Neuronal stem cell (in vitro differentiated cells): Measurements from ENCODE around the gene CXCR5.

Experiments used
- DNase-seq: peaks from one replicate; pipeline ENCODE4 v3.0.0-alpha.2; 2013; ENCODE audit warnings: low spot score
- H2AFZ ChIP-seq: one replicate; pipeline ENCODE4 v1.6.1; 2013; ENCODE audit warnings: mild to moderate bottlenecking, low read length, inconsistent platforms
- H2AK5ac ChIP-seq: 2 replicates; pipeline ENCODE4 v1.6.1; 2013; ENCODE audit warnings: low read depth, mild to moderate bottlenecking, inconsistent platforms, low read length, moderate library complexity, mixed read lengths
- H2BK120ac ChIP-seq: 2 replicates; pipeline ENCODE4 v1.6.1; 2013; ENCODE audit warnings: low read depth, mild to moderate bottlenecking, inconsistent platforms, low read length, moderate library complexity, mixed read lengths
- H2BK12ac ChIP-seq: one replicate; pipeline ENCODE4 v1.6.1; 2013; ENCODE audit warnings: low read length, inconsistent platforms
- H2BK15ac ChIP-seq: 2 replicates; pipeline ENCODE4 v1.6.1; 2013; ENCODE audit warnings: mild to moderate bottlenecking, low read length, inconsistent platforms, mixed read lengths
- H2BK5ac ChIP-seq: one replicate; pipeline ENCODE4 v1.6.1; 2013; ENCODE audit warnings: inconsistent platforms, mild to moderate bottlenecking, low read length, moderate library complexity
- H3K14ac ChIP-seq: one replicate; pipeline ENCODE4 v1.6.1; 2013; ENCODE audit warnings: low read length, inconsistent platforms
- H3K18ac ChIP-seq: 2 replicates; pipeline ENCODE4 v1.6.1; 2013; ENCODE audit warnings: low read length, inconsistent platforms
- H3K23ac ChIP-seq: 2 replicates; pipeline ENCODE4 v1.6.1; 2013; ENCODE audit warnings: low read depth, mild to moderate bottlenecking, mixed read lengths, low read length, inconsistent platforms; ENCODE audit not compliant: poor library complexity
- H3K27ac ChIP-seq: replicated peaks from 3 replicates; pipeline ENCODE4 v1.5.1; 2013; ENCODE audit warnings: low read length, inconsistent platforms
- H3K27me3 ChIP-seq, 3 experiments: 2 replicates each; pipeline ENCODE4 v1.6.1; 2013; ENCODE audit warnings: low read length in 3 of 3, mild to moderate bottlenecking in 2 of 3, inconsistent platforms in 1 of 3, low read depth in 1 of 3, mixed read lengths in 1 of 3, moderate library complexity in 1 of 3; ENCODE audit not compliant: control insufficient read depth in 3 of 3, insufficient read depth in 3 of 3
- H3K36me3 ChIP-seq, 2 donors: replicated peaks in 1 of 2; 2 replicates each; pipeline ENCODE4 v1.6.1; 2013; ENCODE audit warnings: low read length in 2 of 2; ENCODE audit not compliant: control insufficient read depth in 2 of 2, insufficient read depth in 2 of 2
- H3K4ac ChIP-seq: 2 replicates; pipeline ENCODE4 v1.6.1; 2013; ENCODE audit warnings: inconsistent platforms, mild to moderate bottlenecking, low read length, moderate library complexity
- H3K4me1 ChIP-seq, 2 donors: 1 replicate in 1 of 2; 2 replicates in 1 of 2; pipeline ENCODE4 v1.6.1; 2013; ENCODE audit warnings: low read length in 2 of 2, low read depth in 1 of 2; ENCODE audit not compliant: control insufficient read depth in 2 of 2, insufficient read depth in 1 of 2
- H3K4me2 ChIP-seq: one replicate; pipeline ENCODE4 v1.6.1; 2013; ENCODE audit warnings: mild to moderate bottlenecking, low read length, inconsistent platforms; ENCODE audit not compliant: insufficient read depth, poor library complexity, severe bottlenecking
- H3K4me3 ChIP-seq, 2 donors: 2 replicates each; pipeline ENCODE4 v1.5.1; 2013; ENCODE audit warnings: low read length in 2 of 2, mild to moderate bottlenecking in 2 of 2, inconsistent platforms in 1 of 2, moderate library complexity in 1 of 2
- H3K79me1 ChIP-seq: one replicate; pipeline ENCODE4 v1.6.1; 2013; ENCODE audit warnings: low read depth, mild to moderate bottlenecking, inconsistent platforms, low read length, moderate library complexity
- H3K9ac ChIP-seq: one replicate; pipeline ENCODE4 v1.6.1; 2013; ENCODE audit warnings: mild to moderate bottlenecking, low read depth, low read length, inconsistent platforms; ENCODE audit not compliant: poor library complexity
- H3K9me3 ChIP-seq, 2 donors: replicated peaks in 1 of 2; 2 replicates each; pipeline versions ENCODE3 to v1.6.1; 2013; ENCODE audit warnings: low read length in 2 of 2, mild to moderate bottlenecking in 2 of 2, inconsistent platforms in 1 of 2, low read depth in 1 of 2, mixed read lengths in 1 of 2, moderate library complexity in 1 of 2; ENCODE audit not compliant: control insufficient read depth in 2 of 2, insufficient read depth in 1 of 2
- H4K8ac ChIP-seq: one replicate; pipeline ENCODE4 v1.6.1; 2013; ENCODE audit warnings: low read depth, mild to moderate bottlenecking, inconsistent platforms, low read length, moderate library complexity
- H4K91ac ChIP-seq: one replicate; pipeline ENCODE4 v1.6.1; 2013; ENCODE audit warnings: low read length, low read depth, mild to moderate bottlenecking, inconsistent platforms; ENCODE audit not compliant: poor library complexity
- WGBS, 2 donors: extraction: QIAGEN DNeasy Blood & Tissue Kit; methylation state at CpG; one replicate each; pipeline ENCODE4 v1.1.7; 2013; ENCODE audit warnings: missing lambda C conversion rate in 2 of 2, mixed read lengths in 1 of 2; ENCODE audit not compliant: insufficient read length in 2 of 2, insufficient replicate concordance in 1 of 2; ENCODE audit errors: extremely low coverage in 2 of 2; 5-methylcytosine and 5-hydroxymethylcytosine counted together

The CXCR5 gene

GRCh38 chr11:118933486-118933885 lies 49.8 kb downstream of the CXCR5 start:
- no peak overlapping the region for H3K4ac ChIP-seq
- no peak overlapping the region for H3K9ac ChIP-seq
- H2BK5ac ChIP-seq: no peak overlapping the region
- no peak overlapping the region for H3K27ac ChIP-seq
- peaks cover 7 to 8% of the 10 kb centered on the region in 2 donors for H3K4me1 ChIP-seq
- H3K23ac ChIP-seq: no peak overlapping the region
- H4K91ac ChIP-seq: no peak overlapping the region
- H2BK15ac ChIP-seq: no peak overlapping the region
- peaks cover 0 to 8% (median 5%) of the 10 kb centered on the region in 3 experiments for H3K27me3 ChIP-seq
- WGBS, 2 donors: no CpG with 5 or more reads among the region's 4 CpGs
- no peak overlapping the region for H3K4me3 ChIP-seq
- no peak overlapping the region for H2BK12ac ChIP-seq
- H3K18ac ChIP-seq: no peak overlapping the region
- no peaks in the 10 kb centered on the region for H3K36me3 ChIP-seq
- H3K4me2 ChIP-seq: no peak overlapping the region
- no peak overlapping the region for H4K8ac ChIP-seq
- H3K79me1 ChIP-seq: no peaks in the 10 kb centered on the region
- no peaks in the 10 kb centered on the region for H3K9me3 ChIP-seq
- peak overlapping the region; percentile 70 for H2AK5ac ChIP-seq
- no peak overlapping the region for H2AFZ ChIP-seq
- DNase-seq: no peak
- H2BK120ac ChIP-seq: no peak overlapping the region
- no peak overlapping the region for H3K14ac ChIP-seq

DNA sequence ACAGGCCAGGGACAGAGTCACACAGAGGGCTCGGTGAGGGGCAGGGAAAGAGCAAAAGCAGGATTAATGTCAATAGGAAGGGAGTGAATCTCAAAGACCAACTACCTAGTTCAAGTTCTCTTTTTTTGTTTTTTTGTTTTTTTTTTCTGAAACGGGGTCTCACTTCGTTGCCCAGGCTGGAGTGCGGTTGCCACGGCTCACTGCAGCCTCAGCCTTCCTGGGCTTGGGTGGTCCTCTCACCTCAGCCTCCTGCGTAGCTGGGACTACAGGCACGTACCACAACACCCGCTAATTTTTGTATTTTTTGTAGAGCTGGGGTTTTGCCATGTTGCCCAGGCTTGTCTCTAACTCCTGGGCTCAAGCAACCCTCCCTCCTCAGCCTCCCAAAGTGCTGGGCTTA lies 51.7 kb downstream of the CXCR5 start:
- no peak overlapping the region for H4K91ac ChIP-seq
- H2BK15ac ChIP-seq: no peak overlapping the region
- H3K4me3 ChIP-seq: no peak overlapping the region
- no peak overlapping the region for H3K14ac ChIP-seq
- no peak overlapping the region for H2BK5ac ChIP-seq
- H2BK120ac ChIP-seq: no peak overlapping the region
- H2BK12ac ChIP-seq: no peak overlapping the region
- H3K4me2 ChIP-seq: no peak overlapping the region
- no CpG with 5 or more reads among the region's 8 CpGs for WGBS, 2 donors
- H3K36me3 ChIP-seq: no peaks in the 10 kb centered on the region
- no peaks in the 10 kb centered on the region for H3K79me1 ChIP-seq
- no peak for DNase-seq
- no peak overlapping the region for H4K8ac ChIP-seq
- no peak overlapping the region for H2AK5ac ChIP-seq
- no peak overlapping the region for H3K4ac ChIP-seq
- H3K27me3 ChIP-seq: peaks cover 0 to 8% (median 4%) of the 10 kb centered on the region in 3 experiments
- no peak overlapping the region for H3K9ac ChIP-seq
- no peak overlapping the region for H3K18ac ChIP-seq
- peaks cover 17 to 20% of the 10 kb centered on the region in 2 donors for H3K4me1 ChIP-seq
- H3K27ac ChIP-seq: no peak overlapping the region
- no peak overlapping the region for H3K23ac ChIP-seq
- H2AFZ ChIP-seq: no peak overlapping the region
- H3K9me3 ChIP-seq: no peaks in the 10 kb centered on the region

DNA sequence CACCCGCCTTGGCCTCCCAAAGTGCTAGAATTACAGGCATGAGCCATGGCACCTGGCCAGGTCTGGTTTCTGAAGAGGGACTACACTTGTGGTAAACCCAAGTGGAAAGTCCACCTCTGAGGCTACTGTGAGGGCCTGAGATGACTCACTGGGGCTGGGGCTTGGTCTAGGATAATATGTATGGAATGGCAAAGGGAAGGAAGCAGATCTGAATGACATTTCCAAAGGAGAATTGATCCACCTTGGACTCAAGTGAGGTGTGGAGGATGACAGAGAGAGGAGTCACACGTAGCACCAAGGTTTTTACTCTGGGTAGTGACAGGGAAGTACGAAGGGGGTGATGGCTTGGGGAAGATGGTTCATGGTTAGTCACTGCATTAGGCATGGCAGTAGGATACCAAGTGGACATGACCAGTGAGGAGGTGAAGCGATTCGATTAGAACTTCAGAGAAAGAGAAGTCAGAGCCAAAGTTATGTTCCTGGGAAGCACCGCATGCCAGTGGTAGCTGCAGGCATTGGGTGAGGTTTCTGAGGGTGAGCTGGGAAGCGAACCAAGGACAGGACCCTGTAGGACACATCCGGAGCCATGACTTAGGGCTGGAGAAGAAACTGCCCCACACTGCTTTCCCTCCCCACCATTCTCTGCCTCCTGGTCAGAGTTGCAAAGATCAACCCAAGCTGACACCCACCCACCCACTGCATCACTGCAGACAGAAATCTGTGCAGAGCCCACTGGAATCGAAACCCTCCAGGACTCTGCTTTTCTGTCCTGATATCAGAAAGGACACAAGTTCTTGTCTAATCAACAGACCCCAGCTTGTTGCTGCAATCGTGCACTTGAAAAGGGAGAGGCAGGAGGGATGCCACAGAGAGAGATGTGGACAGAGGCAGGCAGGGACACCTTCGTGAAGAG lies 55.1 kb downstream of the CXCR5 start:
- Histone ChIP-seq H3K4me3 (no peak overlapping the region), H3K18ac (no peak overlapping the region), H3K9me3 (no peaks in the 10 kb centered on the region), H2AK5ac (no peak overlapping the region), H2BK15ac (no peak overlapping the region), H3K9ac (no peak overlapping the region), H2BK5ac (no peak overlapping the region), H3K79me1 (no peaks in the 10 kb centered on the region), H3K27me3 (no peaks in the 10 kb centered on the region), H3K36me3 (no peaks in the 10 kb centered on the region), H4K8ac (no peak overlapping the region), H2BK120ac (no peak overlapping the region), H3K4me2 (no peak overlapping the region), H3K23ac (no peak overlapping the region), H4K91ac (no peak overlapping the region), H2BK12ac (no peak overlapping the region), H3K27ac (no peak overlapping the region), H3K4me1 (peaks cover 14 to 18% of the 10 kb centered on the region in 2 donors), H3K4ac (no peak overlapping the region), H3K14ac (no peak overlapping the region), H2AFZ (peak overlapping the region; percentile 94)
- no CpG with 5 or more reads among the region's 11 CpGs for WGBS, 2 donors
- no peak for DNase-seq

DNA sequence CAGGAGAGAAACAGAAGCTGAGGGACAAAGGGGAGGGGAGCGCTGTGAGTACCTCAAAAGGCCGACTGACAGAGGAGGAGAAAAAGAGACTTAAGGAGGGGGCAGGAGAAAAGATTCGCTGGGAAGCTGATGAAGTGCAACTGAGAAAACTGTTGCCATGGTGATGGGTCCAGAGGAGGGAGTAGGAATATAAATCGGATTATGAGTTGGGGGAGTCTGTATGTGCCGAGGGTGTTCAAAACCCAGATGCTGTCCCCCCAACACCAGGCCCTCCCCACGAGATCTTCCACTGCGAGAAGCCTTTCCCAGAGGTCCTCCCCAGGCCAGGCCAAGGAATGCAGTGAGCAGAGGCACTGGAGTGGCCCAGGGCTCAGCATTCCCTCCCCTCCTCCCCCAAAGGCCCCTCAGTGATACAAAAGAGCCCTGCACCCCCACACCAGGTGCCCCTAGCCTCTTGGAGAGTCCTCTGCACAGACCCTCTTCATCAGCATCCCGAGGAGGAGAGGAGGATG lies 55.8 kb downstream of the CXCR5 start:
- H3K4me3 ChIP-seq: no peak overlapping the region
- H3K79me1 ChIP-seq: no peaks in the 10 kb centered on the region

More for the DNA sequence above, 55.8 kb downstream of the CXCR5 start:
- Histone ChIP-seq H2BK5ac (peak overlapping the region; percentile 14), H2AK5ac (no peak overlapping the region), H3K4ac (no peak overlapping the region), H4K91ac (no peak overlapping the region), H3K27ac (no peak overlapping the region), H3K27me3 (no peaks in the 10 kb centered on the region), H3K4me2 (no peak overlapping the region), H2BK12ac (no peak overlapping the region), H3K23ac (no peak overlapping the region), H3K9me3 (no peaks in the 10 kb centered on the region), H3K4me1 (peaks cover 14 to 18% of the 10 kb centered on the region in 2 donors), H3K9ac (no peak overlapping the region), H3K36me3 (no peaks in the 10 kb centered on the region), H2AFZ (peak overlapping the region; percentile 94), H4K8ac (no peak overlapping the region), H2BK15ac (no peak overlapping the region), H3K14ac (no peak overlapping the region), H2BK120ac (no peak overlapping the region), H3K18ac (peak overlapping the region; percentile 8)
- no peak for DNase-seq
- WGBS, 2 donors: no CpG with 5 or more reads among the region's 8 CpGs
